Muscle layer of duodenum (tissue), 2 donors: ENCODE results near the gene OSM.

Experiments
- H3K27ac ChIP-seq: one replicate; pipeline ENCODE4 v1.7.0; 2013; ENCODE audit warnings: mild to moderate bottlenecking, low read length
- H3K27me3 ChIP-seq: one replicate; pipeline ENCODE4 v1.7.0; 2013; ENCODE audit warnings: low read depth, mild to moderate bottlenecking, control low read depth, low read length
- H3K36me3 ChIP-seq, 2 donors: one replicate each; pipeline ENCODE4 v1.7.0; 2013; ENCODE audit warnings: low read length in 2 of 2, control low read depth in 1 of 2, mild to moderate bottlenecking in 1 of 2; ENCODE audit not compliant: insufficient read depth in 2 of 2, control insufficient read depth in 1 of 2
- H3K4me1 ChIP-seq, 2 donors: one replicate each; pipeline ENCODE4 v1.7.0; 2013; ENCODE audit warnings: low read length in 2 of 2, mild to moderate bottlenecking in 2 of 2, control low read depth in 1 of 2, moderate library complexity in 1 of 2; ENCODE audit not compliant: insufficient read depth in 2 of 2, control insufficient read depth in 1 of 2
- H3K4me3 ChIP-seq, 2 donors: one replicate each; pipeline ENCODE4 v1.7.0; 2013; ENCODE audit warnings: low read length in 2 of 2, low read depth in 1 of 2, mild to moderate bottlenecking in 1 of 2
- H3K9me3 ChIP-seq, 2 donors: one replicate each; pipeline ENCODE4 v1.7.0; 2013; ENCODE audit warnings: low read length in 2 of 2, control low read depth in 1 of 2, mild to moderate bottlenecking in 1 of 2; ENCODE audit not compliant: control insufficient read depth in 1 of 2
- donor health status: healthy.

Gene OSM

DNA sequence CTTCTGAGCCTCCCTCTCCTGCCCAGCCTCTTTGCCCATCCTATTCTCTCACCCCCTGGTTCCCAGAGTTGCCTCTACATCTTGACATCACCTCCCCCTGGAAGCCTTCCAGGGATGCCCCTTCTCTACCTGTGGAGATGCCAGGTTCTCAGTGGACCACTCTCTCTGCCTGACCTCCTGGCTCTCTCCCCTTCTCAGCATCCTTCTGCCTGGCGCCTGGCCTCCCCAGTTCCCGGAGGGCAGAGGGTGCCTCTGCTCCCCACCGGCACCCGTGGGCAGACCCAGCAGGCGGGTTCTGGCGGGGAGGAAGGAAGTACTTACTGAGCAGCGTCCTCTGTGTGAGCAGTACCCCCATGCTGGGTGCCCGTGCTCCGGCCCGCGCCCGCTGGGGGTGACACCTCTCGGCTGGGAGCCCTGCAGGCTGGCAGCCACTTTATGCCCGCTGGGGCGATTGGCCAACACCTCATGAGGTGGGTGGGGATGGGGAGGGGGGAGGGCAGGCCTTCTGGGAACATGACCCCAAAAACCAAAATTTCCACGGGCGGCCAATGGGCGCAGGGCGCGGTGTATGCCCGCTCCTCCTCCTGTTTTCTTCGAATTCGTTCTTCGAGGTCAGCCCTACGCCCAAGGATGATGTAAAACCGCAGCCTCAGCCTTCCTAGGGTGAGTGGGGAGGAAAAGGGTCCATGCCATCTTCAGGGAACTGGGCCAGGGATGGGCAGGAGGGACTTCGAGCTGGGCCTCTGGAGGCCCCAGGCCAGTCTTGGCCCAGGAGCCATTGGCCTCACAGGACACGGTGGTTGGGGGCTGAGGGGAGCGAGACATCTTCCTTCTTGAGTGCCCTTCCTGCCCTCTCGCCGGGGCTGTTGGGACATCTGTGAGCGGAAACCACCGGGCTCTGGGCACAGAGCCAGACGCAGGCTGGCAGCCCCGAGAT is at the start of gene OSM:
Gene OSM, minus strand, starts transcription at position 407 of the 937 bp plus-strand sequence. Its CDS starts 52 bp downstream, at position 355.
- H3K4me1 ChIP-seq: peaks cover 0 to 4% of the 10 kb centered on the region in 2 donors

DNA sequence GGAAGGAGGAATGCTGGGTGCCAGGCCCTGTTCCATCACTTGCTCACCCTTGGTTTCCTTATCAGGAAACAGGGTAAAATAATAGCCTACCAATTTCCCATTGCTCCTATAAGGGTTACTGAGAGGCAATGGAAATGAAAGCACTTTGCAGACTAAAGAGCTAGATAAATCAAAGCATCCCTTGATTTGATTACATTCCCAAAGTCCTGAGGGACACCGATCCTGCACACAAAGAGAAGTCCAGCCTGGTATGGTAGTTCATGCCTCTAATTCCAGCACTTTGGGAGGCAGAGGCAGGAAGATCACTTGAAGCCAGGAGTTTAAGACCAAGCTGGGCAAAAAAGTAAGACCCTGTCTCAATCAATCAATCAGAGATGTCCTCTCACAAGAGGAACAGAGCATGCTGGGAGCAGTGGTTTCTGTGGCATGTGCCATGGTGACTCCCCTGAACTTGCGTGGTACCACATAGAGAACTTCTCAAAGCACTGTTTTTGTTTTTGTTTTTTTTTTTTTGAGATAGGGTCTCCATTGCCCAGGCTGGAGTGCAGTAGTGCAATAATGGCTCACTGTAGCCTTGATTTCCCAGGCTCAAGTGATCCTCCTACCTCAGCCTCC is 49.4 kb upstream of the OSM start:
- Histone ChIP-seq H3K9me3 (no peaks in the 10 kb centered on the region), H3K27ac (no peak overlapping the region), H3K27me3 (no peaks in the 10 kb centered on the region), H3K4me1 (peaks cover 7 to 65% of the 10 kb centered on the region in 2 donors), H3K4me3 (no peak overlapping the region), H3K36me3 (peaks cover 0 to 4% of the 10 kb centered on the region in 2 donors)

More for the DNA sequence above, at the start of gene OSM:
- Histone ChIP-seq H3K9me3 (no peaks in the 10 kb centered on the region), H3K36me3 (no peaks in the 10 kb centered on the region), H3K27me3 (no peaks in the 10 kb centered on the region), H3K27ac (peak within 1 kb of the TSS; percentile 56), H3K4me3 (peak within 1 kb of the TSS; percentile 50 to 53)

DNA sequence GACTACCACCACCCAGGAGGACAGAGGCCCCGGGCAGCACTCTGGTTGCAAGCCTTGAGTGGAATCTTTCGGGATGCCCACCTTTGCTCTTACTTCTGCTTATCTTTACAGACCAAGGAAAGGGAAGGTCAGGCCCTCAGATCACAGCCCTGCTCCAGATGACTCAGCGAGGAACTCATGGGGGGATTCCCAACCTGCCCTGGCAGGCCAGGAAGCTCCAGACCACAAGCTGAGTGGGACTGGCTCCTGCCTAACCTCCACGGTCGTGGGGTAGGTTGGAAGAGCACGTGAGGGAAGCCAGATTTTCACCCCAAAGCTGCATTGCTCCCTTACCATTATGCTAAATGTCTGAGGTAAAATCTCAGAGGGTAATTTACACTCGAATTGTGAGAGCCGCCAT is 48.3 kb upstream of the OSM start:
- Histone ChIP-seq H3K4me1 (peaks cover 19 to 70% of the 10 kb centered on the region in 2 donors), H3K27me3 (no peaks in the 10 kb centered on the region), H3K36me3 (peaks cover 0 to 4% of the 10 kb centered on the region in 2 donors), H3K4me3 (no peak overlapping the region), H3K9me3 (no peaks in the 10 kb centered on the region), H3K27ac (no peak overlapping the region)

DNA sequence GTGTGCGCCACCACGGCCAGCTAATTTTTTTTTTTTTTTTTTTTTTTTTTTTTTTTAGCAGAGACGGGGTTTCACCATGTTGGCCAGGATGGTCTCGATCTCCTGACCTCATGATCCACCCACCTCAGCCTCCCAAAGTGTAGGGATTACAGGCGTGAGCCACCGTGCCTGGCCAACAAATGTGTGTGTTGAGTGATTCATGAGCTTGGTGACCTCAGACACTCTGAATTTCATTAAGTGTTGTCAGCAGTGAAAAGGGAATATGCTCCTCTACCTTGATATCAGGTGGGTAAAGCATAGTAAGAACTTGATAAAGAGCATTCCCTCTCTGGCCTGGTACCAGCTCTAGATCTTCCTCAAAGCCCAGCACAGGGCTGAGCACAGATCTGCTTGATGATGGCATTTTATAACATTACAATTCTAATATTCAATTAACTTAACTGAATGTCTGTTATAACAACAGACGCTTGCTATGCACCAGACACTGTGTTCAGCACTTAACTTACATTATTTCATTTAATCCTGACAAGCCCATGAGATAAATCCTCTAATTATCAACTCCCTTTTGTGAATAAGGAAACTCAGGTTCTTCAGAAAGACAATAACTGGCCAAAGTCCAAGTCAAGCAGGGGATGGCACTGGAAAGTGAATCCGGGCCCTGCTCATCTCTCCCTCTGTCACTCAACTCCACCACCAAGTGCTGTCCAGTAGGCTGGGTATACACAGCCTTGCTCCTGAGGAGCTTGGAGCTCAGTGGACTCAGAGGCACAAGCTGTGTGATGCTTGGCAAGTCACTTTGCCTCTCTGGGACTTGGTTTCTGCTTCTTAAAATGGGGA is 47.1 kb upstream of the OSM start:
- no peaks in the 10 kb centered on the region for H3K27me3 ChIP-seq
- no peak overlapping the region for H3K27ac ChIP-seq
- no peaks in the 10 kb centered on the region for H3K9me3 ChIP-seq
- H3K36me3 ChIP-seq: peaks cover 0 to 4% of the 10 kb centered on the region in 2 donors
- H3K4me1 ChIP-seq: peaks cover 27 to 70% of the 10 kb centered on the region in 2 donors
- no peak overlapping the region for H3K4me3 ChIP-seq

DNA sequence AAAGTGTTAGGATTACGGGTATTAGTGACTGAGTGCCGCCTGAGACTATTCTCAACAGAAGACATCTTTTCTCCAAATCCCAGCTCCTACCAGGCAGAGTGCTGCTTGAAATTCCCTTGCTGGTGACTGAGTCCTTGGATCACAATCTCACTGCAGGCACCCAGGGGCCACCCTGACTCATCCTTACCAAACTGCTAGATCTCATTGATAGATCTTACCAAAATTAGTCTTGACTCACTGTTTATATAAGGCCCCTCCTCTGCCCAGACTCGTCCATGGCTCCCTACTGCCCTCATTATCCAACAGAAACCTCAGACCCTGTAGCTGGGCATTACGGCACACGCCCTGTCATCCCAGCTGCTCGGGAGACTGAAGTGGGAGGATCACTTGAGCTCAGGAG is 45.4 kb upstream of the OSM start:
- H3K9me3 ChIP-seq: no peaks in the 10 kb centered on the region
- no peak overlapping the region for H3K27ac ChIP-seq
- peaks cover 0 to 4% of the 10 kb centered on the region in 2 donors for H3K36me3 ChIP-seq
- peaks cover 33 to 73% of the 10 kb centered on the region in 2 donors for H3K4me1 ChIP-seq
- no peaks in the 10 kb centered on the region for H3K27me3 ChIP-seq
- no peak overlapping the region for H3K4me3 ChIP-seq

DNA sequence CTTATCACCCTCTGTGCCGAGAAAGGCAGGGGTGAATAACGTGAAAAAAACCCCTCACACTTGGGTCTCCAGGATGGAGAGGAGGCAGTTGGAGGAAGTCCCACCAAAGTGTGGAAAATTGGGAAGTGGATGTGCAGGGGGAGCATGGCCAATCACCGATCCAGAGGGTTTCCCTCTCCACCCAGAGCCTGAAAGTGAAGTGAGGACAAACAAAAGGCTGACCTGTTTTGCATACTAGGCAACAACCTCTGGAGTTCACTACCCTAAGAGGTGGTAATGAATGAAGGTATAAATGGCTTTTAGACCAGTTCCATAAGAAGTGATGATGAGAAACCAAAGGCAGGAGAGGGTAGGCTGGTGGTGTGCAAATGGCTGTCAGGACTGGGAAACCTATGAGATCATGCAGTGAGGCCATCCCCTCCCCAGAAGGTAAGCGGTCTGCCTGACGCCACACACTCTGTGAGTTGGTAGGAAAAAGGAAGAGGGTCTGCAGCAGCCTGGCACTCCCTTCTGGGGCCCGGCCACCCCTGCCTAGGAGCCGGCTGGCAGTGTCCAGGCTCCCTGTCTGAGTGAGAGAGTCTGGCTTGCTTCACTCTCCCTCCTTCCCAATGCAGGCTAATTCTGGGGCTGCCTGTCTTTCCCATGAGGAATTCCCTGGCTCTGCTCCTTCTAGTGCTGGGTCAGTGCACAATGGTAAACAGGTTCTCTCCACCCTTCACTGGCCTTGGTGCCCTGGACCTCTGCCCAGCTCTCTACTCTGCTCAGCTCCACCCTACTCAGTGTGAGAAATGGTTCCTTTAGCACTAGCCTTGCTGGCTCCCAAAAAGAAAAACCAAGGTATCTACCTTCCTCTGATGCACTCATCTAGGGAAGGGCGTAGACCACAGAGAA is 44.5 kb upstream of the OSM start:
- Histone ChIP-seq H3K4me1 (peaks cover 37 to 76% of the 10 kb centered on the region in 2 donors), H3K27me3 (no peaks in the 10 kb centered on the region), H3K9me3 (no peaks in the 10 kb centered on the region), H3K36me3 (peaks cover 0 to 4% of the 10 kb centered on the region in 2 donors), H3K27ac (peak overlapping the region; percentile 53), H3K4me3 (peak overlapping the region in 1 of 2 donors; percentile 23)

DNA sequence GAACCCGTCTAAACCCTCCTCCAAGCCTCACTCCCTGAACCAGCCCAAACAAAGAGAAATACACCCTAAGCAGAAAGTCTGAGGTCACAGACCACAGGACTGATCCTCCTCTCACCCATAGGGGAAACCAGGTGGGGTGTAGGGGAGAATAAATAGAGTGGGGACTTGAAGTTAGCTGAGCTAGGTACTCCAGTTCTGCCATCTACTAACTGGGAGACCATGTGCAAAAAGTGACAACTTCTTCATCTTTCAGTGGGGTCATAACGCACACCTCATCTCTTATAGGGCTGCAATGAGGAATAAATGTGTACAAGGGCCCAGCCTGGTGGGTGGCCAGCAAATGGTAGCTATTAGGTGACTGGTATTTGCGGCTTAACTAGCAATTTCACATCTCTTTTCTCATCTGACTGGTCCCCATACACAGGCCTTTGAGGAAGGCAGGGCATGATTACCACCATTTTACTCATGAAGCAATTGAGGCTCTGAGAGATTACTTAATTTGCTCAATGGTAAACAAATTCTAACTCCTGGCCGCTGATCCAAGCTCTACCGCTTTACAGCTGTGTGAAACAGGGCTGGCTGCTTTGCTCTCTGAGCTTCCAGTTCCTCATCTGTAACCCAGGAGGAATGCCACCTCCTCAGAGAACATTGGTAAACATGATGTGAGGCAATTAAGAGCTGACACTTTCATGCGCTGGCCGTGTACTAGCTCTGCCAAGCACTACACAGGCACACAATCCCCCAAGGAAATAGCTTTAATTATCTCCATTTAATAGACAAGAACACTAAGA is 43.5 kb upstream of the OSM start:
- H3K27me3 ChIP-seq: no peaks in the 10 kb centered on the region
- no peak overlapping the region for H3K4me3 ChIP-seq
- H3K4me1 ChIP-seq: peaks cover 47 to 79% of the 10 kb centered on the region in 2 donors
- H3K9me3 ChIP-seq: no peaks in the 10 kb centered on the region
- H3K36me3 ChIP-seq: peaks cover 0 to 4% of the 10 kb centered on the region in 2 donors
- H3K27ac ChIP-seq: peak overlapping the region; percentile 53

DNA sequence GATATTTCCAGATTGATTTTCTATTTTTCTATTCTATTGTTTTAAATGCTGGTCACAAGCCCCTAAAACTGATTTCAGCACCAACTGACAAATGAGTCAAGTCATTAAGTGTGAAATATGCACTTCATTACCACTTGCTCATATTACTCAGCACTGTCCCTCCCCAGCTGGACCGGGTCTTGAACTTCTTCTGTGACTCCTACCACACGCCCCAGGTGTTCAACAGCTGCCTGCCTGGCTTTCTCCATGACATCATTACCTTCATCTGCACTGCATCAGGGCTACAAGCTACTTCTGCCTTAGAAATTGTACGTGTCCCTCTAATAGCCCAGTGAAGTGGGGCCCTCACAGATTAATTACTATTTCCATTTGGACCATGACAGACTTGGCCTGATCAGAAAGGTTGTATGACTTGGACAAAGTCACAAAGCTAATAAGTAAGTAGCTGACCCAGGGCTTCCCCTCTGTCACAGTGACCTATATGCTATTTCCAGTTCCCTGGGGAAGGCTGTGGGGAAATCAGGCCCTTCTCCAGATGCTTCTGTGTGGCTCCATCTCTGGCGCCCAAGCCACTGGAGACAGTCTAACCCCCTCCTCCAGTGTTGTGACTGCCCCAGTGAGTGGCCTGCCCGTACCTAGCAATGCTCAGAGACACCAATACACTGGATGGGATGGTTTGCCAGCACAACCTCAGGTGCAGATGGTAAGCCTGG is 42.0 kb upstream of the OSM start:
- H3K27me3 ChIP-seq: no peaks in the 10 kb centered on the region
- no peaks in the 10 kb centered on the region for H3K9me3 ChIP-seq
- no peak overlapping the region for H3K4me3 ChIP-seq
- H3K27ac ChIP-seq: no peak overlapping the region
- no peaks in the 10 kb centered on the region for H3K36me3 ChIP-seq
- peaks cover 62 to 88% of the 10 kb centered on the region in 2 donors for H3K4me1 ChIP-seq

DNA sequence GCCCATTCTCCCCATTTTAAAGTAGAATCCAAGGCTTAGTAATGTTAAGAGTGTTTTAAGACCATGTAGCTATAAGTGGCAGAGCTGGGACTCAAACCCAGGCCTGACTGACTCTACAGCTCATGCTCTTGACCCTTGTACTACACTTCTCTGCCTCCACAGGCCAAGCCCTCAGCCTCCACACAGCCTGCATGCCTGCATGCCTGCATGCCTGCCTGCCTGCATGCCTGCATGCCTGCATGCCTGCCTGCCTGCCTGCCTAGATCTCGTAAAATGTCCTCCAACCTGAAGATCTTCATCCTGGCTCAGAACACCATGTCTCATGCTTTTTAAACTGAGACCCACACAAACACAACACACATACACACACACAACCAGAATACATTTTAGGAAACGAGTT is 41.4 kb upstream of the OSM start:
- peaks cover 65 to 93% of the 10 kb centered on the region in 2 donors for H3K4me1 ChIP-seq
- H3K27ac ChIP-seq: no peak overlapping the region
- no peak overlapping the region for H3K4me3 ChIP-seq

More for the DNA sequence above, 41.4 kb upstream of the OSM start:
- Histone ChIP-seq H3K36me3 (no peaks in the 10 kb centered on the region), H3K27me3 (no peaks in the 10 kb centered on the region), H3K9me3 (no peaks in the 10 kb centered on the region)
